AG10803 (cell line): ENCODE data around the gene CBL.
"Not testable (repeated sequence)": the region's sequence is repeated elsewhere in the genome, so short reads cannot be mapped to it uniquely, and the experiment has no call there.

ENCODE experiments used
- DNase-seq: peaks from one replicate; pipeline ENCODE4 v3.0.0; 2010; ENCODE audit warnings: low read depth
- H3K4me3 ChIP-seq: 2 replicates; pipeline ENCODE4 v1.5.1; 2011; ENCODE audit warnings: mild to moderate bottlenecking, low read length, control low read depth
- TF ChIP-seq, protein P1 (sequence below): conservative IDR thresholded peaks from 2 replicates; pipeline ENCODE4 v1.5.1; 2011; ENCODE audit warnings: mild to moderate bottlenecking, low read length, control low read depth, inconsistent platforms

CBL gene

DNA sequence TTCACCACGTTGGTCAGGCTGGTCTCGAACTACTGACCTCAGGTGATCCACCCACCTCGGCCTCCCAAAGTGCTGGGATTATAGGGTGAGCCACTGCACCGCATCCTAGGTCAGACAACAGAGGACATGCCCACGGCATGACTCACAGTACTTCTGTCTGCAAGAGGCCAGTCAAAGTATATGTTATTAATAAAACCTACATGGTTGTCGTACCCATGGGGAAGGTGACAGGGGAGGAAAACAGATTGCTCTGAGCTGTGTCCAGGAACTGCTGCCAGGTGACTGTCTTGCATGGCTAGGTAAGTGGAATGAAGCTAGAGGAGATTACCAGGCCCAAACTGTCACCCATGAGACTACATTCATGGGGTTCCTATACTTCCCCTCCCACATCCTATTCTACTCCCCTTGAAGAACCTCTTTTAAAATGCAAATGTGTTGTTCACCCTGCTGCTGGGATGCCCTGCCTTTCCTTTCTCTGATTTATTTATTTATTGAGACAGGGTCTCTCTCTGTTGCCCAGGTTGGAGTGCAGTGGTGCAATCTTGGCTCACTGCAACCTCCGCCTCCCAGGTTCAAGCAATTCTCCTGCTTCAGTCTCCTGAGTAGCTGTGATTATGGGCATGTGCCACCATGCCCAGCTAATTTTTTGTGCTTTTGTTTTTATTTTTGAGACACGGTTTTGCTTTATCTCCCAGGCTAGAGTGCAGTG is 39.6 kb upstream of the CBL start:
- peak; percentile 71 for DNase-seq
- H3K4me3 ChIP-seq: no peak overlapping the region

DNA sequence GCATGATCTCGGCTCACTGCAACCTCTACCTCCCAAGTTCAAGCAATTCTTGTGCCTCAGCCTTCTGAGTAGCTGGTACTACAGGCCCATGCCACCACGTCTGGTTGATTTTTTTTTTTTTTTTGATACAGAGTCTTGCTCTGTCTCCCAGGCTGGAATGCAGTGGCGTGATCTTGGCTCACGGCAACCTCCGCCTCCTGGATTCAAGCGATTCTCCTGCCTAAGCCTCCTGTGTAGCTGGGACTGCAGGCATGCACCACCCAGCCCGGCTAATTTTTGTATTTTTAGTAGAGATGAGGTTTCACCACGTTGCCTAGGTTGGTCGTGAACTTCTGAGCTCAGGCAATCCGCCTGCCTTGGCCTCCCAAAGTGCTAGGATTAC is 39.1 kb upstream of the CBL start:
- DNase-seq, H3K4me3 ChIP-seq: not testable (repeated sequence)

More for the DNA sequence above, 39.6 kb upstream of the CBL start:
- TF ChIP-seq, protein P1, sequence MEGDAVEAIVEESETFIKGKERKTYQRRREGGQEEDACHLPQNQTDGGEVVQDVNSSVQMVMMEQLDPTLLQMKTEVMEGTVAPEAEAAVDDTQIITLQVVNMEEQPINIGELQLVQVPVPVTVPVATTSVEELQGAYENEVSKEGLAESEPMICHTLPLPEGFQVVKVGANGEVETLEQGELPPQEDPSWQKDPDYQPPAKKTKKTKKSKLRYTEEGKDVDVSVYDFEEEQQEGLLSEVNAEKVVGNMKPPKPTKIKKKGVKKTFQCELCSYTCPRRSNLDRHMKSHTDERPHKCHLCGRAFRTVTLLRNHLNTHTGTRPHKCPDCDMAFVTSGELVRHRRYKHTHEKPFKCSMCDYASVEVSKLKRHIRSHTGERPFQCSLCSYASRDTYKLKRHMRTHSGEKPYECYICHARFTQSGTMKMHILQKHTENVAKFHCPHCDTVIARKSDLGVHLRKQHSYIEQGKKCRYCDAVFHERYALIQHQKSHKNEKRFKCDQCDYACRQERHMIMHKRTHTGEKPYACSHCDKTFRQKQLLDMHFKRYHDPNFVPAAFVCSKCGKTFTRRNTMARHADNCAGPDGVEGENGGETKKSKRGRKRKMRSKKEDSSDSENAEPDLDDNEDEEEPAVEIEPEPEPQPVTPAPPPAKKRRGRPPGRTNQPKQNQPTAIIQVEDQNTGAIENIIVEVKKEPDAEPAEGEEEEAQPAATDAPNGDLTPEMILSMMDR: no peak

DNA sequence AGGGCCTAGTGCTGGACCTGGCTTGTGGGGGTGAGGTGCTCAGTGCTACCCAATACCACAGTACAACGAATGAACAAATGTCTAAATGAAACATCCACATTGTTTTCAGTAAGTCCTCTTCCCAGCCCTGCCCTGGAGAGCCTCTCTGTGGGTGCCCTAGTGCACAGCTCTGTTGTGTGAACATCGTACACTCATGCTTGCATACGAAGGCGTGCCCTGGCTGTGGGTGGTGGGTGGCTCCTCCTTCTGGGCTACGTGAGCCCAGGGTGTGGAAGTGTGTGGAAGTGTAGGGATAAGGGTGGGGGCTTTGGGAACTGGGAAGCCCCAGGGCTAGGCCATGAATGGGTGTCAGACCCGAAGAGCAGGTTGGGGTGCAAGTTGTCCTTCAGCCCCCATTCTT is 38.2 kb upstream of the CBL start:
- DNase-seq: no peak
- no peak overlapping the region for H3K4me3 ChIP-seq
- TF ChIP-seq, protein P1: no peak

DNA sequence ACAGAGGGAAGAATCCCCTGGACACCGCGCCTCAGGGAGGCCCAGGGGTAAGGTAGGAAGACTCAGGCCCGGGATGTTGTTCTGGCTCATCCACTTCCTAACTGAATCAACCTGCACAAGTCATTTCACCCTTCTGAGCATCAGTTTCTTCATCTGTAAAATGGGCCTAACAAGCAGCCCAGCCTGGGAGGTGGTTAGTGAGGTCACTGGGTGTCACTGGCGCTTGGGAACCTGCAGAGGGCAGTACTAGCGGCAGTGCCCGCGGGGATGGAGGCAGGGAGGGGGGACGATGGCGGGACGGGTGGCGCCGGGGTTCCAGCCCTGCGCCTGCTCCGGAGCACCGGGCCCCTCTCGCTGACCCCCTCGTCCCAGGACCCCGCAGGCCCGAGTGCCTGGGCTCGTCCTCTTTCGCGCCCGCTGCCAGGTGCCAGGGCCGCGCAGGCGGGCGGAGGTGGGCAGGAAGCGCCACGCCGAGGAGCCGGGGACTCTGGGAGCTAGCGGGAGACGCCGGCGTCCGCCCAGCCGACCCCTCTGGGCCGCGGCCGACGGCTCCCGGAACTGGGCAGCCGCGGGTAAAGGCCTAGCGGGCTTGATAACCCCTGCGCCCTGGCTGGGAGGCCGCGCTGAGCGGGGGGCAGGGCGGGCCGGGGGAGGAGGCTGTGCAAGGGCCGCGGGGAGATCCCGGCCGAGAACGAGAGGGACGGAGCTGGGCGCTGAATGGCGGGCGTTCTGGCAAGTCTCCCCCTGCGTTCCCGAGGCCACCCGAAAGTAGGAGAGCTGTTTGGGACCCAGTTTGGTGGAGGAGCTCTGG is 37.5 kb upstream of the CBL start, which contains the start of gene NLRX1:
Gene NLRX1, plus strand, starts transcription at position 255 of the 811 bp plus-strand sequence. CDS start 2,679 bp downstream, outside the sequence.
- peak within 1 kb of the TSS; percentile 78 for H3K4me3 ChIP-seq
- DNase-seq: peak; percentile 83
- TF ChIP-seq, protein P1: peak; percentile 84

DNA sequence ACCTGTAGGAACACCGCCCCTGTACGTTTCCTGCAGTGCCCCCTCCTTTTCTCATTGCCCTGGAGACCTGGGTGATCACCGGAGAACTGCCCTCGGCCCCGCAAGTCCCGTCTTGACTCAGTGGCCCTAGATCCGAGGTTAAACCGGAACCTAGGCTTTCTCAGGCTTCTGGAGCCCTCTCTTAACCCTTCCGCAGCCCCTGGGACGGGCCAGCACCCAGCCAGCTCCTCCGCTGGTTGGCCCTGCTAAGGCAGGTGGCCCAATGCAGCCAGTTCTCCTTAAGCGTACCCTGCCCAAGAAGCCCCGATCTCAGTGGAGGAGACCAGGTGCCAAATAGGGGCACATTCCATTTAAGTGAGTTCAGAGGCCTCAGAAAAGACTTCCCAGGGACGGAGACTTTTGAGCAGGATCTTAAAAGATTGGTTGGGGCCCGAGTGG is 36.8 kb upstream of the CBL start:
- peak overlapping the region; percentile 78 for H3K4me3 ChIP-seq
- peak; percentile 39 for DNase-seq
- TF ChIP-seq, protein P1: no peak

DNA sequence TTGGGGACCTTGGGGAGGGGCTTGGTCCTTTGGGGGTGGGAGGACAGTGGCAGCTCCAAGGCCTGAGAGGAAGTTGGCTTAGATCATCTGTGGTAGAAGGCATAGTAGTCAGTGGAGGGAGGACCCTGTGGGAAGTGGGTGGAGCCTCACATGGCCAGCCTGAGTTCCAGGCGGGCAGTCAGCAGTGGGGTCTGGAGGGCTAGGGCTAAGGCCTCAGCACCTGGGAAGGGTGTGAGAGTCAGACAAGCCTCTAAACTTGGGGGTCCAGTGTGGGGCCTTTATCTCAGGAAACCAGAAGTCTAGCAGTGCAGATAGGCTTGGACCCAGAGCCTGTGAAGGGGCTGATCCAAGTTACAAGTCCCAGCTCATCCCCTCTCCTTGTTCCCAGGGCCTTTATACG is 33.6 kb upstream of the CBL start:
- TF ChIP-seq, protein P1: no peak
- DNase-seq: no peak
- H3K4me3 ChIP-seq: no peak overlapping the region

DNA sequence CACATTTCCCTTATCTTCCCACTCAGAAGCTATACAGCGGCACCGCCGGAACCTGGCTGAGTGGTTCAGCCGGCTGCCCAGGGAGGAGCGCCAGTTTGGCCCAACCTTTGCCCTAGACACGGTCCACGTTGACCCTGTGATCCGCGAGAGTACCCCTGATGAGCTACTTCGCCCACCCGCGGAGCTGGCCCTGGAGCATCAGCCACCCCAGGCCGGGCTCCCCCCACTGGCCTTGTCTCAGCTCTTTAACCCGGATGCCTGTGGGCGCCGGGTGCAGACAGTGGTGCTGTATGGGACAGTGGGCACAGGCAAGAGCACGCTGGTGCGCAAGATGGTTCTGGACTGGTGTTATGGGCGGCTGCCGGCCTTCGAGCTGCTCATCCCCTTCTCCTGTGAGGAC is 32.7 kb upstream of the CBL start:
- H3K4me3 ChIP-seq: no peak overlapping the region
- TF ChIP-seq, protein P1: no peak
- DNase-seq: no peak
